H1 (cell line): ENCODE results near the gene MEIS3. TPM values are rescaled to one million over a fixed set of nuclear protein-coding genes. Genes with fewer than 3 reads are reported as not detected.

Source experiments
- CTCF ChIA-PET: fragments of 300-600 bp; sonication (Branson Sonifier 250); formaldehyde crosslinking; loops from one replicate; lab custom pipeline; 2021; ENCODE audit not compliant: partially characterized antibody; lab: Charles Lee
- POLR2A ChIA-PET: fragments of 300-600 bp; sonication (Branson Sonifier 250); formaldehyde crosslinking; loops from one replicate; lab custom pipeline; 2021; ENCODE audit warnings: inconsistent platforms; ENCODE audit not compliant: partially characterized antibody; lab: Charles Lee
- DNase-seq, 2 experiments: peaks; one replicate each; pipeline versions ENCODE4 v3.0.0 to v3.0.0-alpha.2; 2010 to 2022; ENCODE audit warnings: low spot score in 2 of 2, low read depth in 1 of 2, mixed read lengths in 1 of 2
- FAIRE-seq: peaks from 2 replicates; lab custom pipeline; 2011; peaks lifted over from hg19 to GRCh38; lab: Jason Lieb, UNC
- H2AFZ ChIP-seq: 2 replicates; pipeline ENCODE4 v1.8.1; 2012; ENCODE audit warnings: low read length, inconsistent platforms
- H2AK5ac ChIP-seq: 2 replicates; pipeline ENCODE4 v1.6.1; 2013; ENCODE audit warnings: low read depth, low read length
- H2BK120ac ChIP-seq: replicated peaks from 2 replicates; pipeline ENCODE3; 2013; ENCODE audit warnings: low read depth, low read length, inconsistent platforms
- H2BK12ac ChIP-seq: 2 replicates; pipeline ENCODE4 v1.6.1; 2013; ENCODE audit warnings: low read depth, low read length
- H2BK15ac ChIP-seq: 2 replicates; pipeline ENCODE4 v1.6.1; 2013; ENCODE audit warnings: low read length
- H2BK20ac ChIP-seq: 2 replicates; pipeline ENCODE4 v1.6.1; 2013; ENCODE audit warnings: low read length
- H2BK5ac ChIP-seq: 2 replicates; pipeline ENCODE4 v1.6.1; 2013; ENCODE audit warnings: low read depth, low read length
- H3K14ac ChIP-seq: 2 replicates; pipeline ENCODE4 v1.6.1; 2013; ENCODE audit warnings: inconsistent platforms; ENCODE audit not compliant: insufficient read length
- H3K18ac ChIP-seq: 2 replicates; pipeline ENCODE4 v1.6.1; 2013; ENCODE audit warnings: low read length; ENCODE audit errors: extremely low read depth
- H3K23ac ChIP-seq: 2 replicates; pipeline ENCODE4 v1.6.1; 2013; ENCODE audit warnings: inconsistent platforms; ENCODE audit not compliant: insufficient read length
- H3K23me2 ChIP-seq: 2 replicates; pipeline ENCODE4 v1.6.1; 2013; ENCODE audit warnings: low read depth, low read length
- H3K27ac ChIP-seq: 2 replicates; pipeline ENCODE4 v1.6.1; 2011; ENCODE audit warnings: low read depth, low read length, inconsistent platforms
- H3K27me3 ChIP-seq, 4 experiments: replicated peaks in 1 of 4; 1 replicate in 1 of 4; 2 replicates in 3 of 4; pipeline versions ENCODE4 v1.6.1 to v1.8.1; 2011 to 2013; ENCODE audit warnings: low read length in 3 of 4, mild to moderate bottlenecking in 3 of 4, inconsistent platforms in 2 of 4, mixed read lengths in 2 of 4, moderate library complexity in 1 of 4; ENCODE audit not compliant: control insufficient read depth in 3 of 4, insufficient read depth in 3 of 4; ENCODE audit errors: extremely low read depth in 1 of 4
- H3K36me3 ChIP-seq, 4 experiments: 2 replicates each; pipeline versions ENCODE4 v1.6.1 to v1.8.1; 2011 to 2013; ENCODE audit warnings: mild to moderate bottlenecking in 4 of 4, low read length in 3 of 4, moderate library complexity in 2 of 4, control low read depth in 1 of 4, inconsistent platforms in 1 of 4; ENCODE audit not compliant: insufficient read depth in 4 of 4, control insufficient read depth in 2 of 4
- H3K4ac ChIP-seq: replicated peaks from 2 replicates; pipeline ENCODE3; 2013; ENCODE audit warnings: low read length, low read depth, mixed read lengths, inconsistent platforms; ENCODE audit not compliant: insufficient read length
- H3K4me1 ChIP-seq, 4 experiments: replicated peaks in 1 of 4; 1 replicate in 1 of 4; 2 replicates in 3 of 4; pipeline versions ENCODE4 v1.6.1 to v1.8.1; 2011 to 2013; ENCODE audit warnings: low read length in 3 of 4, inconsistent platforms in 2 of 4, mixed read lengths in 1 of 4; ENCODE audit not compliant: insufficient read depth in 4 of 4, control insufficient read depth in 3 of 4
- H3K4me2 ChIP-seq, 2 experiments: 2 replicates each; pipeline versions ENCODE4 v1.6.1 to v1.8.1; 2011 to 2013; ENCODE audit warnings: low read depth in 2 of 2, low read length in 2 of 2, control low read depth in 1 of 2, inconsistent platforms in 1 of 2, mild to moderate bottlenecking in 1 of 2; ENCODE audit not compliant: insufficient read depth in 1 of 2
- H3K4me3 ChIP-seq, 4 experiments: fragments of 200-600, 300-600 bp in 1 of 4; sonication (generic), shearing (Covaris generic), sonication (Bioruptor Twin) in 1 of 4; 2 replicates each; pipeline versions ENCODE4 v1.5.1 to v1.8.1; 2011 to 2016; ENCODE audit warnings: low read length in 4 of 4, low read depth in 3 of 4, control low read depth in 2 of 4, inconsistent platforms in 2 of 4, mild to moderate bottlenecking in 2 of 4, mixed read lengths in 1 of 4, moderate library complexity in 1 of 4; ENCODE audit not compliant: insufficient read depth in 2 of 4; ENCODE audit errors: extremely low read depth in 1 of 4
- H3K56ac ChIP-seq: replicated peaks from 2 replicates; pipeline ENCODE3; 2013; ENCODE audit warnings: low read depth, mild to moderate bottlenecking, mixed read lengths, low read length, inconsistent platforms; ENCODE audit not compliant: insufficient read length
- H3K79me1 ChIP-seq: 2 replicates; pipeline ENCODE4 v1.6.1; 2013; ENCODE audit warnings: low read depth, low read length, control low read depth
- H3K79me2 ChIP-seq, 2 experiments: 2 replicates each; pipeline versions ENCODE4 v1.6.1 to v1.8.1; 2012 to 2013; ENCODE audit warnings: low read length in 2 of 2, mild to moderate bottlenecking in 2 of 2, inconsistent platforms in 1 of 2; ENCODE audit not compliant: insufficient read depth in 2 of 2, control insufficient read depth in 1 of 2
- H3K9ac ChIP-seq, 4 experiments: replicated peaks in 1 of 4; 1 replicate in 1 of 4; 2 replicates in 3 of 4; pipeline versions ENCODE4 v1.6.1 to v1.8.1; 2011 to 2013; ENCODE audit warnings: low read depth in 3 of 4, low read length in 3 of 4, control low read depth in 2 of 4, mild to moderate bottlenecking in 2 of 4, moderate library complexity in 2 of 4, inconsistent platforms in 1 of 4; ENCODE audit errors: extremely low read depth in 1 of 4
- H3K9me3 ChIP-seq, 2 experiments: 2 replicates each; pipeline versions ENCODE4 v1.6.1 to v1.8.1; 2012 to 2013; ENCODE audit warnings: mild to moderate bottlenecking in 2 of 2, moderate library complexity in 2 of 2, control low read depth in 1 of 2, inconsistent platforms in 1 of 2, low read depth in 1 of 2, low read length in 1 of 2, mixed read lengths in 1 of 2; ENCODE audit not compliant: insufficient read depth in 2 of 2
- H4K20me1 ChIP-seq, 2 experiments: replicated peaks in 1 of 2; 2 replicates each; pipeline versions ENCODE3 to v1.8.1; 2011 to 2013; ENCODE audit warnings: inconsistent platforms in 2 of 2, low read length in 2 of 2, mild to moderate bottlenecking in 1 of 2; ENCODE audit not compliant: insufficient read depth in 2 of 2, control insufficient read depth in 1 of 2
- H4K5ac ChIP-seq: 2 replicates; pipeline ENCODE4 v1.6.1; 2013; ENCODE audit warnings: low read length, low read depth, mixed read lengths, inconsistent platforms; ENCODE audit not compliant: insufficient read length
- H4K8ac ChIP-seq: 2 replicates; pipeline ENCODE4 v1.8.0; 2013; ENCODE audit warnings: mild to moderate bottlenecking, moderate library complexity, low read length, inconsistent platforms; ENCODE audit not compliant: insufficient read depth; ENCODE audit errors: extremely low read depth
- H4K91ac ChIP-seq: replicated peaks from 2 replicates; pipeline ENCODE3; 2013; ENCODE audit warnings: low read length, mixed read lengths, inconsistent platforms; ENCODE audit not compliant: insufficient read length
- CBX5 ChIP-seq: fragments of 300-800, 300-1000 bp; sonication (generic); IDR thresholded peaks from 2 replicates; pipeline ENCODE4 v1.7.1; 2016; ENCODE audit warnings: antibody characterized with exemption, low read length, low read depth
- GABPA ChIP-seq: IDR thresholded peaks from 2 replicates; pipeline ENCODE4 v1.6.1; 2011; ENCODE audit warnings: mild to moderate bottlenecking, low read length, moderate library complexity, borderline replicate concordance; ENCODE audit not compliant: insufficient read depth
- KDM1A ChIP-seq: fragments of 200-600, 300-600 bp; sonication (generic); IDR thresholded peaks from 2 replicates; pipeline ENCODE4 v1.7.1; 2016; ENCODE audit warnings: mild to moderate bottlenecking, low read length, borderline replicate concordance
- RBBP5 ChIP-seq: IDR thresholded peaks from 2 replicates; pipeline ENCODE4 v1.7.1; 2012; ENCODE audit warnings: low read depth, mild to moderate bottlenecking, inconsistent platforms, low read length, moderate library complexity, borderline replicate concordance
- SIN3A ChIP-seq, 2 experiments: IDR thresholded peaks in 1 of 2; conservative IDR thresholded peaks in 1 of 2; 2 replicates each; pipeline ENCODE4 v1.6.1; 2011 to 2012; ENCODE audit warnings: low read length in 2 of 2, improper control_type of control experiment in 1 of 2, low read depth in 1 of 2, mild to moderate bottlenecking in 1 of 2
- SP2 ChIP-seq: IDR thresholded peaks from 2 replicates; pipeline ENCODE4 v1.6.1; 2012; ENCODE audit warnings: mild to moderate bottlenecking, low read length, inconsistent platforms
- TAF1 ChIP-seq: IDR thresholded peaks from 2 replicates; pipeline ENCODE4 v1.6.1; 2011; ENCODE audit warnings: mild to moderate bottlenecking, low read depth, low read length
- WGBS, 2 experiments: shearing (Covaris generic) in 1 of 2; methylation state at CpG; one replicate each; pipeline versions ENCODE4 v1.1.6 to v1.1.7; 2013 to 2015; ENCODE audit warnings: low lambda C conversion rate in 2 of 2, mixed read lengths in 2 of 2, inconsistent platforms in 1 of 2, low coverage in 1 of 2, missing lambda C conversion rate in 1 of 2; ENCODE audit not compliant: insufficient replicate concordance in 2 of 2, insufficient coverage in 1 of 2, insufficient read length in 1 of 2; ENCODE audit errors: extremely low coverage in 1 of 2, missing lambda C conversion rate in 1 of 2; 5-methylcytosine and 5-hydroxymethylcytosine counted together
- long read RNA-seq, 2 experiments: library from RNA in 1 of 2; library from capped mRNA in 1 of 2; stranded (forward); transcript quantifications; one replicate each; pipeline ENCODE4 v2.0.0, GENCODE V29; 2021; ENCODE audit warnings: inconsistent platforms in 1 of 2
- polyA minus RNA-seq, 3 experiments: library from RNA; depleted of rRNA, polyadenylated mRNA; stranded (reverse); fragments of >200 nt; gene quantifications; 1 replicate in 2 of 3; 2 replicates in 1 of 3; pipeline ENCODE4 v1.2.3, GENCODE V29; 2011
- polyA plus RNA-seq, 7 experiments: library from polyadenylated mRNA; depleted of rRNA in 3 of 7; stranded (reverse) in 5 of 7; unstranded in 2 of 7; fragments of >200 nt in 5 of 7; fragments of 200-250 nt in 2 of 7; gene quantifications; 1 replicate in 5 of 7; 2 replicates in 1 of 7; 4 replicates in 1 of 7; pipeline versions ENCODE4 v1.2.1 to v1.2.3, GENCODE V29; 2011 to 2013; ENCODE audit warnings: missing spikeins in 2 of 7, mixed read lengths in 2 of 7
- total RNA-seq: library from RNA; stranded (reverse); fragmentation: NEBNext Ultra II Directional; extraction: Animal tissue kit (Norgen Biotek cat#: 25700); gene quantifications from 2 replicates; pipeline ENCODE4 v1.2.1, GENCODE V29; 2021

MEIS3 gene
- total RNA-seq (27.4 and 28.2 TPM in 2 replicates), polyA plus RNA-seq (2011; rRNA removed) (24.5 and 34.0 TPM in 2 replicates), polyA minus RNA-seq (2011; rRNA and poly(A)+ RNA removed) (11.1 TPM in 2 replicates)
- 25.2 TPM for polyA plus RNA-seq (2011; cell fraction: cytosol; rRNA removed)
- polyA plus RNA-seq (2011; cell fraction: nucleus; rRNA removed): 40.6 TPM
- polyA plus RNA-seq (2012, experiment 1 of 2): 21.5 to 39.7 TPM (median 35.7 TPM) in 4 replicates
- polyA plus RNA-seq (2012, experiment 2 of 2): 30.6 TPM
- polyA plus RNA-seq (2013, experiment 1 of 2): 36.7 TPM
- 36.5 TPM for polyA plus RNA-seq (2013, experiment 2 of 2)
- 12.3 TPM for polyA minus RNA-seq (2011; cell fraction: cytosol; rRNA and poly(A)+ RNA removed)
- 11.0 TPM for polyA minus RNA-seq (2011; cell fraction: nucleus; rRNA and poly(A)+ RNA removed)
- long read RNA-seq, experiment 1, transcript MEIS3-204 (13 exons, 1,715 nt): major isoform, 6 of 22 reads
- long read RNA-seq, experiment 1, partial matches to known transcripts: 6 of 22 reads
- long read RNA-seq, experiment 1, other reads (novel, unspliced or antisense): 9 of 22 reads
- long read RNA-seq, experiment 2, partial matches to known transcripts: 2 of 3 reads
- long read RNA-seq, experiment 2, other reads (novel, unspliced or antisense): 1 of 3 reads

- Histone ChIP-seq H2BK5ac (no peak within 1 kb of the TSS), H3K9me3 (no peaks in the 10 kb centered on the region), H3K79me1 (no peaks in the 10 kb centered on the region), H4K5ac (no peak within 1 kb of the TSS), H3K4me3 (peak within 1 kb of the TSS; percentile 41 to 75 (median 58)), H3K14ac (no peak within 1 kb of the TSS), H3K36me3 (no peaks in the 10 kb centered on the region; a peak in 1 of 8 replicates), H3K23ac (no peak within 1 kb of the TSS), H3K23me2 (peaks cover 36% of the 10 kb centered on the region), H2BK20ac (no peak within 1 kb of the TSS)
- FAIRE-seq (no peak), DNase-seq (peak in 1 of 2 experiments; percentile 64)
- TF ChIP-seq CBX5 (no peak), TAF1 (0 out of 2 replicates have a peak, but pooled peaks have one; percentile 29), KDM1A (0 out of 2 replicates have a peak, but pooled peaks have one; percentile 38), SP2 (no peak), GABPA (peak; percentile 31; the same call in 1 of the 2 replicates), SIN3A (conservative IDR thresholded peaks at IDR 0.05 in 1 of 2, IDR thresholded peaks at IDR 0.05 in 1 of 2; ENCODE audit: low read depth in 1 of 2, low read length in 2 of 2) (0 out of 4 replicates have a peak, but pooled peaks of 1 of the 2 experiments have one; percentile 16), RBBP5 (0 out of 2 replicates have a peak, but pooled peaks have one; percentile 22)
- TF ChIP-seq, all 59 proteins: peak for 5
- H4K20me1 ChIP-seq: peaks cover 5 to 12% of the 10 kb centered on the region in 2 experiments
- no peak within 1 kb of the TSS for H2BK15ac ChIP-seq
- H3K27ac ChIP-seq: no peak within 1 kb of the TSS
- H4K91ac ChIP-seq: no peak within 1 kb of the TSS
- peak within 1 kb of the TSS; percentile 93; the same call in 1 of the 2 replicates for H2BK12ac ChIP-seq
- H3K79me2 ChIP-seq: no peaks in the 10 kb centered on the region
- H3K4me2 ChIP-seq: peak within 1 kb of the TSS; percentile 92 to 96
- CTCF ChIA-PET: interaction anchor here (0.6 to 1.6 kb wide), 5 partner anchors 9 to 101 kb away, joined by 3 to 4 read pairs (median 3); partner anchors contain the start of gene KPTN
- H3K9ac ChIP-seq: peak within 1 kb of the TSS in 1 of 4 experiments; percentile 54; a peak in 2 of 7 replicates
- peaks cover 39 to 81% (median 77%) of the 10 kb centered on the region in 4 experiments for H3K27me3 ChIP-seq
- H4K8ac ChIP-seq: no peak within 1 kb of the TSS; the same call in 1 of the 2 replicates
- POLR2A ChIA-PET: interaction anchor here (0.6 to 1.7 kb wide), 11 partner anchors 9 to 1457 kb away, joined by 3 to 7 read pairs (median 4); partner anchors contain the start of gene DHX34
- H3K4me1 ChIP-seq: peaks cover 6 to 36% (median 19%) of the 10 kb centered on the region in 4 experiments
- WGBS, 2 experiments: 5% methylated on average over 4 of the region's 70 CpGs; no CpG with 5 or more reads in 1 of the 2 experiments
- no peak within 1 kb of the TSS for H2BK120ac ChIP-seq
- H3K56ac ChIP-seq: no peak within 1 kb of the TSS
- H2AK5ac ChIP-seq: no peak within 1 kb of the TSS
- no peak within 1 kb of the TSS for H3K4ac ChIP-seq
- H2AFZ ChIP-seq: no peak within 1 kb of the TSS
- H3K18ac ChIP-seq: peak within 1 kb of the TSS; percentile 87
These were observed at the start of gene MEIS3 for GRCh38 chr19:47419030-47419783. Gene MEIS3, minus strand, starts transcription at chr19:47419527. Its CDS starts 446 bp downstream, at chr19:47419081.
